Activated CD8-positive, alpha-beta memory T cell treated with anti-CD3 and anti-CD28 coated beads, Interleukin-2, amount 10 ng/mL, durations not matched to agents 7 days and 5 days (primary cell): ENCODE data around the gene CNDP2. TPM values are rescaled to one million over a fixed set of nuclear protein-coding genes. Genes with fewer than 3 reads are reported as not detected.

Source experiments
- ATAC-seq: fragments of 150-1000 bp; cut with Tn5 transposase; one replicate; pipeline ENCODE4 v1.10.0; 2021; ENCODE audit warnings: moderate library complexity
- CTCF ChIA-PET: fragments of 350-600 bp; sonication (Branson Sonifier 250); formaldehyde crosslinking; loops from one replicate; lab custom pipeline; 2021; ENCODE audit warnings: antibody characterized with exemption; lab: Charles Lee
- DNase-seq: peaks from one replicate; pipeline ENCODE4 v3.0.0-alpha.2; 2020
- H3K27ac Mint-ChIP-seq: one replicate; pipeline ENCODE4 v1.8.0; 2021; ENCODE audit warnings: mild to moderate bottlenecking, mixed read lengths
- H3K27me3 Mint-ChIP-seq: one replicate; pipeline ENCODE4 v1.8.0; 2021; ENCODE audit warnings: mixed read lengths
- H3K36me3 Mint-ChIP-seq: one replicate; pipeline ENCODE4 v1.8.0; 2021; ENCODE audit warnings: mild to moderate bottlenecking, mixed read lengths
- H3K4me1 Mint-ChIP-seq: one replicate; pipeline ENCODE4 v1.8.0; 2021; ENCODE audit warnings: mixed read lengths
- H3K4me3 Mint-ChIP-seq: one replicate; pipeline ENCODE4 v1.8.0; 2021; ENCODE audit warnings: mild to moderate bottlenecking, moderate library complexity, mixed read lengths
- H3K9me3 Mint-ChIP-seq: one replicate; pipeline ENCODE4 v1.8.0; 2022; ENCODE audit warnings: low read depth, mixed read lengths
- total RNA-seq, 2 experiments: library from RNA; stranded (reverse); gene quantifications; one replicate each; pipeline ENCODE4 v1.2.3, GENCODE V29; 2021

The CNDP2 gene
- total RNA-seq, 2 experiments from 2014 or later = 141 to 176 TPM

- Mint-ChIP-seq H3K4me1 (no peaks in the 10 kb centered on the region), H3K4me3 (no peak overlapping the region), H3K9me3 (no peaks in the 10 kb centered on the region), H3K36me3 (no peaks in the 10 kb centered on the region), H3K27ac (no peak overlapping the region), H3K27me3 (peaks cover 18% of the 10 kb centered on the region)
- no peak for DNase-seq
- CTCF ChIA-PET = interaction anchor here (1.2 kb wide), 1 partner anchor 22 kb away, joined by 6 read pairs; no protein-coding TSS in a partner anchor
- ATAC-seq = no peak
Observed at GRCh38 chr18:74529811-74530583, 33.8 kb downstream of the CNDP2 start.

GRCh38 chr18:74530584-74530862 lies 34.4 kb downstream of the CNDP2 start:
- H3K27me3 Mint-ChIP-seq = peaks cover 18% of the 10 kb centered on the region
- no peak for ATAC-seq
- no peaks in the 10 kb centered on the region for H3K4me1 Mint-ChIP-seq
- H3K9me3 Mint-ChIP-seq = no peaks in the 10 kb centered on the region
- no peak overlapping the region for H3K27ac Mint-ChIP-seq
- CTCF ChIA-PET = interaction anchor here (1.2 kb wide), 1 partner anchor 21 kb away, joined by 6 read pairs; no protein-coding TSS in a partner anchor
- H3K36me3 Mint-ChIP-seq = no peaks in the 10 kb centered on the region
- no peak for DNase-seq
- no peak overlapping the region for H3K4me3 Mint-ChIP-seq

- DNase-seq (no peak), ATAC-seq (no peak)
- no peak overlapping the region for H3K4me3 Mint-ChIP-seq
- no peak overlapping the region for H3K27ac Mint-ChIP-seq
- CTCF ChIA-PET = interaction anchor here (1.2 kb wide), 1 partner anchor 21 kb away, joined by 6 read pairs; no protein-coding TSS in a partner anchor
- H3K36me3 Mint-ChIP-seq = no peaks in the 10 kb centered on the region
- peaks cover 18% of the 10 kb centered on the region for H3K27me3 Mint-ChIP-seq
- H3K4me1 Mint-ChIP-seq = no peaks in the 10 kb centered on the region
- no peaks in the 10 kb centered on the region for H3K9me3 Mint-ChIP-seq
Observed at GRCh38 chr18:74531043-74531442, 34.9 kb downstream of the CNDP2 start.

- Mint-ChIP-seq H3K27ac (no peak overlapping the region), H3K27me3 (peaks cover 19% of the 10 kb centered on the region), H3K4me3 (no peak overlapping the region), H3K4me1 (no peaks in the 10 kb centered on the region), H3K36me3 (no peaks in the 10 kb centered on the region), H3K9me3 (no peaks in the 10 kb centered on the region)
- no peak for ATAC-seq
- no peak for DNase-seq
- CTCF ChIA-PET = no interaction called here
Observed at GRCh38 chr18:74532511-74533025, 36.4 kb downstream of the CNDP2 start.

- CTCF ChIA-PET = no interaction called here
- H3K27ac Mint-ChIP-seq = no peak overlapping the region
- no peak overlapping the region for H3K4me3 Mint-ChIP-seq
- no peaks in the 10 kb centered on the region for H3K4me1 Mint-ChIP-seq
- ATAC-seq (no peak), DNase-seq (no peak)
- peaks cover 10% of the 10 kb centered on the region for H3K27me3 Mint-ChIP-seq
- H3K9me3 Mint-ChIP-seq = no peaks in the 10 kb centered on the region
- H3K36me3 Mint-ChIP-seq = no peaks in the 10 kb centered on the region
Observed at GRCh38 chr18:74533666-74534065, 37.5 kb downstream of the CNDP2 start.

- Mint-ChIP-seq H3K27me3 (peaks cover 6% of the 10 kb centered on the region), H3K36me3 (no peaks in the 10 kb centered on the region), H3K4me1 (no peaks in the 10 kb centered on the region), H3K4me3 (no peak within 1 kb of the TSS), H3K27ac (no peak within 1 kb of the TSS), H3K9me3 (no peaks in the 10 kb centered on the region)
- ATAC-seq = no peak
- CTCF ChIA-PET = no interaction called here
- DNase-seq = no peak
Observed at GRCh38 chr18:74534150-74534969, 38.2 kb downstream of the CNDP2 start, which contains the start of gene CNDP1. TSS of gene CNDP1 (plus strand) at chr18:74534500. CDS start at chr18:74534668, 168 bp downstream.

- CTCF ChIA-PET = no interaction called here
- Mint-ChIP-seq H3K36me3 (no peaks in the 10 kb centered on the region), H3K4me3 (no peak overlapping the region), H3K27me3 (peaks cover 6% of the 10 kb centered on the region), H3K9me3 (no peaks in the 10 kb centered on the region), H3K27ac (no peak overlapping the region), H3K4me1 (no peaks in the 10 kb centered on the region)
- DNase-seq (no peak), ATAC-seq (no peak)
Observed at GRCh38 chr18:74534981-74535649, 39.0 kb downstream of the CNDP2 start.

GRCh38 chr18:74539289-74539688 lies 43.1 kb downstream of the CNDP2 start:
- Mint-ChIP-seq H3K27me3 (peaks cover 6% of the 10 kb centered on the region), H3K9me3 (no peaks in the 10 kb centered on the region), H3K4me1 (peaks cover 8% of the 10 kb centered on the region), H3K27ac (no peak overlapping the region), H3K4me3 (no peak overlapping the region), H3K36me3 (no peaks in the 10 kb centered on the region)
- DNase-seq = no peak
- no peak for ATAC-seq
- CTCF ChIA-PET = interaction anchor here (2.5 kb wide), 1 partner anchor 13 kb away, joined by 8 read pairs; no protein-coding TSS in a partner anchor

- H3K4me3 Mint-ChIP-seq = no peak overlapping the region
- H3K36me3 Mint-ChIP-seq = no peaks in the 10 kb centered on the region
- CTCF ChIA-PET = interaction anchor here (2.5 kb wide), 2 partner anchors 11 kb away, joined by 8 to 9 read pairs; no protein-coding TSS in a partner anchor
- H3K9me3 Mint-ChIP-seq = no peaks in the 10 kb centered on the region
- H3K27ac Mint-ChIP-seq = no peak overlapping the region
- peaks cover 8% of the 10 kb centered on the region for H3K4me1 Mint-ChIP-seq
- ATAC-seq = no peak
- H3K27me3 Mint-ChIP-seq = peaks cover 6% of the 10 kb centered on the region
- DNase-seq = no peak
Observed at GRCh38 chr18:74540652-74541421, 44.7 kb downstream of the CNDP2 start.

GRCh38 chr18:74541703-74542555 lies 45.8 kb downstream of the CNDP2 start:
- CTCF ChIA-PET = interaction anchor here (2.5 kb wide), 1 partner anchor 10 kb away, joined by 9 read pairs; no protein-coding TSS in a partner anchor
- Mint-ChIP-seq H3K36me3 (no peaks in the 10 kb centered on the region), H3K4me1 (peaks cover 10% of the 10 kb centered on the region), H3K4me3 (no peak overlapping the region), H3K27me3 (peaks cover 3% of the 10 kb centered on the region), H3K9me3 (no peaks in the 10 kb centered on the region), H3K27ac (no peak overlapping the region)
- DNase-seq (no peak), ATAC-seq (no peak)

GRCh38 chr18:74544898-74545297 lies 48.7 kb downstream of the CNDP2 start:
- no peak for ATAC-seq
- CTCF ChIA-PET = no interaction called here

GRCh38 chr18:74546007-74546406 lies 49.8 kb downstream of the CNDP2 start:
- Mint-ChIP-seq H3K27ac (no peak overlapping the region), H3K27me3 (no peaks in the 10 kb centered on the region), H3K9me3 (peaks cover 3% of the 10 kb centered on the region), H3K36me3 (no peaks in the 10 kb centered on the region), H3K4me3 (no peak overlapping the region), H3K4me1 (peaks cover 7% of the 10 kb centered on the region)
- ATAC-seq (no peak), DNase-seq (no peak)
- CTCF ChIA-PET = no interaction called here

More at GRCh38 chr18:74544898-74545297, 48.7 kb downstream of the CNDP2 start:
- Mint-ChIP-seq H3K36me3 (no peaks in the 10 kb centered on the region), H3K27me3 (no peaks in the 10 kb centered on the region), H3K9me3 (peaks cover 3% of the 10 kb centered on the region), H3K4me1 (peaks cover 12% of the 10 kb centered on the region), H3K27ac (no peak overlapping the region), H3K4me3 (no peak overlapping the region)
- DNase-seq = no peak
